Measurements from ENCODE around the gene PERP.

- TF ChIP-seq CTCF (IDR thresholded peaks at IDR 0.05) (no peak), POLR2A (IDR thresholded peaks at IDR 0.05) (no peak)
Observed at GRCh38 chr6:138082232-138082631, 25.0 kb downstream of the PERP start.
